Ectodermal cell (in vitro differentiated cells): ENCODE data around the gene ANO1.

Source experiments
- H3K27ac ChIP-seq: 2 replicates; pipeline ENCODE4 v1.7.0; 2013; ENCODE audit warnings: mild to moderate bottlenecking, low read depth, low read length; ENCODE audit not compliant: insufficient read depth, poor library complexity, severe bottlenecking
- H3K27me3 ChIP-seq: 2 replicates; pipeline ENCODE4 v1.7.0; 2013; ENCODE audit warnings: mild to moderate bottlenecking, low read length; ENCODE audit not compliant: insufficient read depth, control insufficient read depth, poor library complexity, severe bottlenecking
- H3K36me3 ChIP-seq: one replicate; pipeline ENCODE4 v1.7.0; 2013; ENCODE audit warnings: low read length; ENCODE audit not compliant: control insufficient read depth, insufficient read depth
- H3K4me1 ChIP-seq: one replicate; pipeline ENCODE4 v1.7.0; 2013; ENCODE audit warnings: low read length; ENCODE audit not compliant: control insufficient read depth, insufficient read depth
- H3K4me3 ChIP-seq: 2 replicates; pipeline ENCODE4 v1.7.0; 2013; ENCODE audit warnings: low read depth, low read length, control low read depth; ENCODE audit not compliant: insufficient read depth
- H3K9me3 ChIP-seq: 2 replicates; pipeline ENCODE4 v1.7.0; 2013; ENCODE audit warnings: mild to moderate bottlenecking, low read length, moderate library complexity; ENCODE audit not compliant: control insufficient read depth
- WGBS, 2 experiments: methylation state at CpG; one replicate each; pipeline ENCODE4 v1.1.7; 2013; ENCODE audit warnings: missing lambda C conversion rate in 2 of 2; 5-methylcytosine and 5-hydroxymethylcytosine counted together

ANO1 gene

GRCh38 chr11:70145071-70145470 is 67.0 kb downstream of the ANO1 start:
- Histone ChIP-seq H3K27me3 (peaks cover 98% of the 10 kb centered on the region), H3K4me3 (no peak overlapping the region), H3K4me1 (peaks cover 17% of the 10 kb centered on the region), H3K9me3 (no peaks in the 10 kb centered on the region), H3K36me3 (no peaks in the 10 kb centered on the region), H3K27ac (no peak overlapping the region)
- 87 to 96% methylated on average over 6 of the region's 6 CpGs for WGBS, 2 experiments

GRCh38 chr11:70145841-70146240 is 67.7 kb downstream of the ANO1 start:
- 78 to 85% methylated on average over 4 of the region's 4 CpGs for WGBS, 2 experiments
- Histone ChIP-seq H3K27ac (no peak overlapping the region), H3K9me3 (no peaks in the 10 kb centered on the region), H3K4me1 (peaks cover 15% of the 10 kb centered on the region), H3K4me3 (no peak overlapping the region), H3K36me3 (no peaks in the 10 kb centered on the region), H3K27me3 (peaks cover 92% of the 10 kb centered on the region)

- WGBS, 2 experiments, result 81 to 86% methylated on average over 10 of the region's 10 CpGs
- no peak overlapping the region for H3K4me3 ChIP-seq
- peaks cover 92% of the 10 kb centered on the region for H3K27me3 ChIP-seq
- peaks cover 11% of the 10 kb centered on the region for H3K4me1 ChIP-seq
- no peaks in the 10 kb centered on the region for H3K9me3 ChIP-seq
- no peaks in the 10 kb centered on the region for H3K36me3 ChIP-seq
- no peak overlapping the region for H3K27ac ChIP-seq
Observed at GRCh38 chr11:70146299-70146698, 68.2 kb downstream of the ANO1 start.

DNA sequence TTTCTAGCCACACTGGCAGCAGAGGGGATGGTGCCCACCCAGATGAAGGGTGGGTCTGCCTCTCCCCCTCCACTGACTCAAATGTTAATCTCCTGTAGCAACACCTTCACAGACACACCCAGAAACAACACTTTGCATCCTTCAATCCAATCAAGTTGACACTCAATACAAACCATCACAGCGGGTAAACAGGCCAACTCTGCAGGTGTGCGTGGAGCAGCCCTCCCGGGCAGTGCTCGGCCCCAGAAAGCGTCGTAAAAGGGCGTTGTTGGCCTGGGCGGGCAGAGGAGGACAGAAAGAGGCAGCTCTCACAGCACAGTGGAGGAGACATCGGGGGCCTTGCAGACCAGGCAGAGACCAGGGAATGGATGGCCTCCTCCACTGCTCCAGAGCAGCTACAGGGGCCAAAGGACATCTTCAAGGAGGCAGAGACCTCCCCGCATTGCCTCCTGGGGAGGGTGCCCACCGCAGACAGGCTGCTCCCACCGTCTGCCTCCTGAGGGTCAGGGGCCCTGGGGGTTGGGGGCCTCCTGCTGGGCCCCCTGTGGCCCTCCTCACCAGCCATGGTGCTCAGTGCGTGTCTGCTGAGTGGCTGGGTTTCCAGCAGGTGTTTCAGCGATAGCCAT is 68.9 kb downstream of the ANO1 start:
- H3K9me3 ChIP-seq, result no peaks in the 10 kb centered on the region
- H3K4me1 ChIP-seq, result peaks cover 4% of the 10 kb centered on the region
- H3K36me3 ChIP-seq, result no peaks in the 10 kb centered on the region
- no peak overlapping the region for H3K4me3 ChIP-seq
- 56 to 59% methylated on average over 14 of the region's 14 CpGs for WGBS, 2 experiments
- H3K27me3 ChIP-seq, result peaks cover 85% of the 10 kb centered on the region
- no peak overlapping the region for H3K27ac ChIP-seq

GRCh38 chr11:70147668-70148067 is 69.6 kb downstream of the ANO1 start:
- Histone ChIP-seq H3K9me3 (no peaks in the 10 kb centered on the region), H3K27me3 (peaks cover 79% of the 10 kb centered on the region), H3K4me1 (no peaks in the 10 kb centered on the region), H3K36me3 (no peaks in the 10 kb centered on the region), H3K27ac (no peak overlapping the region), H3K4me3 (no peak overlapping the region)
- WGBS, 2 experiments, result 76 to 79% methylated on average over 13 of the region's 13 CpGs

DNA sequence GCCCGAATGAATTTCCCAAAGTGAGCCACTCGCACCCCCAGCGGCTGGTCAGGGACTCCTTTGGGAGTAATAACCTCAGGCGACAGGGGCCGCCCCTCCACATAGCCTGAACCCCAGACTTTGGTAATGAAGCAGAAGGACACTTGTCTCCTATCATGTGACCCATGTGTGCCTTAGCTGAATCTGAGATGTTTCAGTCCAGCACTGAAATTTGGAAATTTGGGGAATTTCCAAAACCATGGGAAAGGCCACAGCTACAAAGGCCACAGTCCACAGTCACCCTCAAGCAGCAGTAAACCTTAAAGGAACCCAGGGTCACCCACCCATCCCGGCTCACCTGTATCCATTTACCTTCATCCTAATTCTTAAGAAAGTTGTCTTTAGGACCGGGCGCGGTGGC is 73.6 kb downstream of the ANO1 start:
- no peaks in the 10 kb centered on the region for H3K36me3 ChIP-seq
- no peak overlapping the region for H3K4me3 ChIP-seq
- H3K27me3 ChIP-seq, result peaks cover 39% of the 10 kb centered on the region
- H3K4me1 ChIP-seq, result no peaks in the 10 kb centered on the region
- H3K27ac ChIP-seq, result no peak overlapping the region
- whole genome bisulfite sequencing, 2 experiments, result 95 to 96% methylated on average over 9 of the region's 9 CpGs
- H3K9me3 ChIP-seq, result no peaks in the 10 kb centered on the region

- H3K27me3 ChIP-seq, result peaks cover 23% of the 10 kb centered on the region
- no peaks in the 10 kb centered on the region for H3K36me3 ChIP-seq
- no peaks in the 10 kb centered on the region for H3K9me3 ChIP-seq
- 93 to 96% methylated on average over 7 of the region's 7 CpGs for WGBS, 2 experiments
- H3K27ac ChIP-seq, result no peak overlapping the region
- no peak overlapping the region for H3K4me3 ChIP-seq
- H3K4me1 ChIP-seq, result no peaks in the 10 kb centered on the region
Observed at GRCh38 chr11:70153133-70153727, 75.1 kb downstream of the ANO1 start.

DNA sequence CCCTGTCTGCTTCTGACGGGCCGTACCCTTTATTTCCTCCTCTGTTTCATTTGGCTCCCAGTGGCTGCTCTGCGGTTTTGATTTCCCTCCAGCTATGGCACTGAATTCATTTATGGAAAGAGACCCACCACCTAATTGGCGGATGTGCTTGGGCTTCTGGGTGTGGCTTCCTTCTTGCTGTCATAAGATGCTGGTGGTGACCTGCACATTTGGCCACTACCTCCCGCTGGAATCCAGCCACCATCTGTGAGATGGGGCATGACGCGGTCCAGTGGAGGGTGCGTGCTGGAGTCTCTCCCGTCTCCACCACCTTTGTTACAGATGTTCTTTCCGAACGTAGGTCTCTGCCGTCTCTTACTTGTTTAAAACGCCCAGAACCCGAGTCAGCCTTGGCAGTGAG is 77.3 kb downstream of the ANO1 start:
- H3K4me3 ChIP-seq, result no peak overlapping the region
- no peaks in the 10 kb centered on the region for H3K4me1 ChIP-seq
- H3K27ac ChIP-seq, result no peak overlapping the region
- H3K27me3 ChIP-seq, result peaks cover 6% of the 10 kb centered on the region
- H3K36me3 ChIP-seq, result no peaks in the 10 kb centered on the region
- WGBS, 2 experiments, result 94 to 96% methylated on average over 14 of the region's 14 CpGs
- H3K9me3 ChIP-seq, result no peaks in the 10 kb centered on the region

DNA sequence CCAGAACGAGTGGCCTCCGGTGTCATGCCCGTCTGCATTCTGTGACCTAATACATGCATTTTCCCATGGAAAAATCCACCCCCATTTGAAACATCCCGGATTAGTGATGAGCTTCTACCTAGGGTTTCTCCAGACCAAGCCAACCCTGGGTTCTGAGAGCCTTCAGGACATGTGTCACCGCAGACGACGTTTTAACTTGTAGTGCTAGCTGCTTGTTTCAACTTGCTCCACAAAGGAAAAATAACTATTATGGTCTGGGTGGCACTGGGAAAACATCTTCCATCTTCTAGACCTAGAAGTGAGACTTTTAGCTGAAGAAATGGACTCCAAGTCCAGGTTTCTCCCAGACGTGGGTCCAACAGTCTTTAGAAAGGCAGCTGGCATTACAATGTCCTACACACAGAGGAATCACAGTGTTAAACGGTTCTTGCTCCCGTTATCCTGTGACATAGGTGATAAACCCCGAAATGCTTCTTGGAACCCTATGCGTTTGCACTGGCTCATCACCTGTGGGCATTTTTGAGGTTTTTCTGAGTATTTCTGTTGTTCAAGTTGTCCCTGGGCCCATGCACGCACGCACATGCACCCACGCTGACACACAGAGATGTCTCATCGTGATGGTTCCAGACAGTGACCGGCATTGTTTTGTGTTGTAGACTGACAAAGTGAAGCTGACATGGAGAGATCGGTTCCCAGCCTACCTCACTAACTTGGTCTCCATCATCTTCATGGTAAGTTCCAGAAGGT is 78.3 kb downstream of the ANO1 start:
- Histone ChIP-seq H3K27ac (no peak overlapping the region), H3K4me3 (no peak overlapping the region), H3K4me1 (no peaks in the 10 kb centered on the region), H3K36me3 (no peaks in the 10 kb centered on the region), H3K9me3 (no peaks in the 10 kb centered on the region), H3K27me3 (no peaks in the 10 kb centered on the region)
- 95% methylated on average over 18 of the region's 18 CpGs for WGBS, 2 experiments

DNA sequence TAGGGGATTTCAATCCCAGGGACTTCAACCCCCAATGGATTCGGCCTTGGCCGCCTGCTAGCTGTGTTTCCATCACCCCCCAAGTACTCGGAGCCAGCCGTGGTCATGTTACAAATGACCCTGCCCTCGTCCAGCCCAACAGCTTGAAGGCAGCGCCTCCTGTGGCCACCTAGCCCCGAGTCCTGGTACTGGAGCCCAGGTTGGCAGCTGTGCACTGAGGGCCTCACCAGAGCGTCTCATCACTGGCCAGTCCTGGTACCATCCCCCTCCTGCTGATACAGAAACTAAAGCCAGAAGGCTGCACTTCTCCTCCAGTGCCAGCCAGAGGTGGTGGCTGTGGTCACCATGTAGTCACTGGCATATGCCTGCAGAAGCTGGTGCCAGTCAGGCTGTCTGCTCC is 80.1 kb downstream of the ANO1 start:
- Histone ChIP-seq H3K27ac (no peak overlapping the region), H3K36me3 (no peaks in the 10 kb centered on the region)
- WGBS, 2 experiments, result 41 to 46% methylated on average over 8 of the region's 8 CpGs

More for the DNA sequence above, 80.1 kb downstream of the ANO1 start:
- H3K4me3 ChIP-seq, result no peak overlapping the region
- H3K27me3 ChIP-seq, result no peaks in the 10 kb centered on the region
- no peaks in the 10 kb centered on the region for H3K9me3 ChIP-seq
- H3K4me1 ChIP-seq, result no peaks in the 10 kb centered on the region
